GM12878 (cell line): ENCODE data around the gene ULK4.

Source experiments
- EP300 ChIP-seq, 2 experiments: fragments of 150-350 bp in 1 of 2; IDR thresholded peaks; 2 replicates each; pipeline ENCODE4 v1.6.1; 2011 to 2012; ENCODE audit warnings: low read depth in 2 of 2, low read length in 2 of 2, borderline replicate concordance in 1 of 2, improper control_type of control experiment in 1 of 2, inconsistent platforms in 1 of 2; ENCODE audit not compliant: control insufficient read depth in 1 of 2
- EZH2 ChIP-seq: IDR thresholded peaks from 2 replicates; pipeline ENCODE4 v1.6.1; 2012; ENCODE audit warnings: low read depth, mild to moderate bottlenecking, control low read depth, inconsistent platforms, low read length, borderline replicate concordance; ENCODE audit not compliant: control insufficient read depth
- JUNB ChIP-seq: IDR thresholded peaks from 2 replicates; pipeline ENCODE4 v1.6.1; 2016; ENCODE audit warnings: antibody characterized with exemption, mild to moderate bottlenecking
- MYB ChIP-seq: fragments of 150-350 bp; IDR thresholded peaks from 2 replicates; pipeline ENCODE4 v1.6.1; 2014; ENCODE audit warnings: mild to moderate bottlenecking, low read depth, low read length, borderline replicate concordance
- POLR2A ChIP-seq: IDR thresholded peaks from 2 replicates; pipeline ENCODE4 v1.6.1; 2011; ENCODE audit warnings: low read depth, mild to moderate bottlenecking, low read length
- ZNF384 ChIP-seq: IDR thresholded peaks from 2 replicates; pipeline ENCODE4 v1.6.1; 2012; ENCODE audit warnings: low read depth, mild to moderate bottlenecking, low read length, improper control_type of control experiment, borderline replicate concordance
- TF ChIP-seq, protein P1 (sequence below), 3 experiments: IDR thresholded peaks in 2 of 3; conservative IDR thresholded peaks in 1 of 3; 2 replicates each; pipeline ENCODE4 v1.5.1; 2011; ENCODE audit warnings: low read depth in 3 of 3, low read length in 3 of 3, mild to moderate bottlenecking in 3 of 3, control low read depth in 2 of 3, moderate library complexity in 2 of 3, inconsistent platforms in 1 of 3, mixed read lengths in 1 of 3; ENCODE audit not compliant: control insufficient read depth in 2 of 3, insufficient read depth in 1 of 3; ENCODE audit errors: extremely low read depth in 1 of 3

DNA sequence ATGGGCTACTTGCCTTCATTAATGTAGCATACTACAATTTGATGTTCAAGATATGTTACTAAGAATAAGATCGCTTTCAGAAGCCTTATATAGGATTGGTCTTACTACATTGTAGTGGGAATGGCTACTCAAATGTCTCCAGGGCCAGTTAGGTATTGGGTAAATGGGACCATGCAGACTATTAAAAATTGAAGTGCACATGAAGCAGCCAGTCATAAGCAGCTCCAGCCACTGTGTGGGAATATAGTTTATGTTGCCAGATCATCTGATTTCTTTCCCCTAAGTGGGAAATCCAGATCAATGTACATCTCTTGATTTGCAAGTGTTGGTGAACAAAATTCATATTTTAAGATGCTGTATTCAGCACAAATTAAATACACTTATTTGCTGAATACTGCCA, 757.5 kb downstream of the ULK4 start:
- TF ChIP-seq ZNF384 (no peak), EZH2 (no peak), POLR2A (no peak), EP300 (IDR thresholded peaks at IDR 0.05; ENCODE audit: borderline replicate concordance in 1 of 2, control insufficient read depth in 1 of 2, low read depth in 2 of 2, low read length in 2 of 2) (no peak), MYB (no peak), JUNB (no peak)
- TF ChIP-seq, protein P1, sequence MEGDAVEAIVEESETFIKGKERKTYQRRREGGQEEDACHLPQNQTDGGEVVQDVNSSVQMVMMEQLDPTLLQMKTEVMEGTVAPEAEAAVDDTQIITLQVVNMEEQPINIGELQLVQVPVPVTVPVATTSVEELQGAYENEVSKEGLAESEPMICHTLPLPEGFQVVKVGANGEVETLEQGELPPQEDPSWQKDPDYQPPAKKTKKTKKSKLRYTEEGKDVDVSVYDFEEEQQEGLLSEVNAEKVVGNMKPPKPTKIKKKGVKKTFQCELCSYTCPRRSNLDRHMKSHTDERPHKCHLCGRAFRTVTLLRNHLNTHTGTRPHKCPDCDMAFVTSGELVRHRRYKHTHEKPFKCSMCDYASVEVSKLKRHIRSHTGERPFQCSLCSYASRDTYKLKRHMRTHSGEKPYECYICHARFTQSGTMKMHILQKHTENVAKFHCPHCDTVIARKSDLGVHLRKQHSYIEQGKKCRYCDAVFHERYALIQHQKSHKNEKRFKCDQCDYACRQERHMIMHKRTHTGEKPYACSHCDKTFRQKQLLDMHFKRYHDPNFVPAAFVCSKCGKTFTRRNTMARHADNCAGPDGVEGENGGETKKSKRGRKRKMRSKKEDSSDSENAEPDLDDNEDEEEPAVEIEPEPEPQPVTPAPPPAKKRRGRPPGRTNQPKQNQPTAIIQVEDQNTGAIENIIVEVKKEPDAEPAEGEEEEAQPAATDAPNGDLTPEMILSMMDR (IDR thresholded peaks at IDR 0.05 in 2 of 3, conservative IDR thresholded peaks at IDR 0.05 in 1 of 3; ENCODE audit: control insufficient read depth in 2 of 3, extremely low read depth in 1 of 3, insufficient read depth in 1 of 3, low read depth in 3 of 3, low read length in 3 of 3): no peak
